Stimulated activated CD8-positive, alpha-beta memory T cell treated with anti-CD3 and anti-CD28 coated beads, Interleukin-2, amount 100 ng/mL, for 48 hours (primary cell): ENCODE data around the gene WDR43.

ENCODE experiments used
- DNase-seq, 2 donors: peaks; one replicate each; pipeline ENCODE4 v3.0.0-alpha.2; 2020; ENCODE audit warnings: low read depth in 2 of 2

Gene WDR43, protein sequence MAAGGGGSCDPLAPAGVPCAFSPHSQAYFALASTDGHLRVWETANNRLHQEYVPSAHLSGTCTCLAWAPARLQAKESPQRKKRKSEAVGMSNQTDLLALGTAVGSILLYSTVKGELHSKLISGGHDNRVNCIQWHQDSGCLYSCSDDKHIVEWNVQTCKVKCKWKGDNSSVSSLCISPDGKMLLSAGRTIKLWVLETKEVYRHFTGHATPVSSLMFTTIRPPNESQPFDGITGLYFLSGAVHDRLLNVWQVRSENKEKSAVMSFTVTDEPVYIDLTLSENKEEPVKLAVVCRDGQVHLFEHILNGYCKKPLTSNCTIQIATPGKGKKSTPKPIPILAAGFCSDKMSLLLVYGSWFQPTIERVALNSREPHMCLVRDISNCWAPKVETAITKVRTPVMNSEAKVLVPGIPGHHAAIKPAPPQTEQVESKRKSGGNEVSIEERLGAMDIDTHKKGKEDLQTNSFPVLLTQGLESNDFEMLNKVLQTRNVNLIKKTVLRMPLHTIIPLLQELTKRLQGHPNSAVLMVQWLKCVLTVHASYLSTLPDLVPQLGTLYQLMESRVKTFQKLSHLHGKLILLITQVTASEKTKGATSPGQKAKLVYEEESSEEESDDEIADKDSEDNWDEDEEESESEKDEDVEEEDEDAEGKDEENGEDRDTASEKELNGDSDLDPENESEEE

DNA sequence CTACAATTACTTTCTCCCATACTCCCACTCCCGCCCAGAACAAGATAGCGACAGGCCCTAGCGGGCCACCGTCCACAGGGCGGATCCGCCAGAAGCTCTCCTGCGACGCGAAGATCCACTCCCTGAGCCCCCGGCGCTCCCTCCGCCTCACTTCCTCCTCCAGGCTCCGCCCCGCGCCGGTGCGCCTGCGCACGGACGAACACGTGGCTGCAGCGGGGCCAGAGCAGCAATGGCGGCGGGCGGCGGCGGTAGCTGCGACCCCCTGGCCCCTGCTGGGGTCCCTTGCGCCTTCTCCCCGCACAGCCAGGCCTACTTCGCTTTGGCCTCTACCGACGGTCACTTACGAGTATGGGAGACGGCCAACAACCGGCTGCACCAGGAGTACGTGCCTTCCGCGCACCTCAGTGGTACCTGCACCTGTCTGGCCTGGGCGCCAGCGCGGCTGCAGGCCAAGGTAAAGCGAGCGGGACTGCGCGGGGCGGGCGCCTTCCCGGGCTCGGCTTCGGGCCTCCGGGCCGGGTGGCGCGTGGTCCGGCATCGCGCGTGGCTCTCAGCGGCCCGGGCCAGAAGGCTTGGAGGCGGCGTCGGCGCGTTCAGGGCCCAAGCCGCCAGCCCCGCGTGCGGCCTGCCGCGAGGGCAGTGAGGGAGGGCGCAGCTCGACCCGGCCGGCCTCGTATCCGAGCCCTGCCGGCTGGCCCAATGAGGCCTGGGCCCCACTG lies at the start of gene WDR43:
TSS of gene WDR43 (plus strand) at position 198 of the 719 bp plus-strand sequence. CDS start at position 230, 32 bp downstream.
- DNase-seq, result peak; percentile 92 to 97

DNA sequence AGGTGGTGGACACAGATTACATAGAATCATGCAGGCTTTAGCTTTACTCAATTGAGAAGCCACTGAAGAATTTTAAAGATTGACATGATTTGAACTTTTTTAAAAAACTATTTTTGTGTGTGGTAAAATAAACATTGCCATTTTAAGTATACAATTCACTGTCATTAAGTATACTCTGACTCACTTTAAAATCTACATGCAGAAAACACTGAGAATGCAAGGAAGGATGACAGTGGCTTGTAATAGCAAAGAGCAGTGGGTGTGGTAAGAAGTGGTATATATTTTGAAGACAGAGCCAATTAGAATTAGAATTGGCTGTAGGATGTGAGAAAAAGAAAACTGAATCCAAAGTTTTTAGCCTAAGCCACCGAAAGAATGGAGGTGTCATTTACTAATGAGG lies 39.3 kb upstream of the WDR43 start:
- DNase-seq, result no peak

DNA sequence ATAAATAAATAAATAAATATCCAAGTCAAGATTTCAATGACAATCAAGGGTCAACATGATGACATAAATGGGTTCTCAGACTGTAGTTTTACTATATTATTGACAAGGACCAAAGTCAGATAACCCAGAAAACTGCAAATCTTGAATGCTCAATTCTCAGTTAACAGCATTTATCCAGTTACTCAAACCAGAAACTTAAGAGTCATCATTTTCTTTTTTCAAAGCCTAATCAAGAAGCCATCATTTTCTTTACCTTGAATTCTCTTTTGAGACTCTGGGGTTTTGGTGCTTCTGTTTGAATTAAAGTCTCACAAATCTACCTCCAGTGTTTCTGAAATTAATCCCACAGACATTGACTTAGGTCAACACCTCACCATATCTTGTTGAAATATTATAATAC lies 38.5 kb upstream of the WDR43 start:
- DNase-seq, result no peak

DNA sequence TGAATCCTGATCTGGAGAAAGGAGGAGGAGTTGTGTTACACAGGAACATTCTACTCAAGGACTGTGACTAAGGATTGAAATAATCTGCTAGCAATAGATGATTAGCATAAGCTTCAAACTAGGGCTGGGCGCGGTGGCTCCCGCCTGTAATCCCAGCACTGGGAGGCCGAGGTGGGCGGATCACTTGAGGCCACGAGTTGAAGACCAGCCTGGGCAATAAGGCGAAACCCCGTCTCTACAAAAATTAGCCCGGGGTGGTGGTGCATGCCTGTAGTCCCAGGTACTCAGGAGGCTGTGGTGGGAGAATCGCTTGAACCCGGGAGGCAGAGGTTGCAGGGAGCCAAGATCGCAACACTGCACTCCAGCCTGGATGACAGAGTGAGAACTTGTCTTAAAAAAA lies 25.9 kb upstream of the WDR43 start:
- no peak for DNase-seq

DNA sequence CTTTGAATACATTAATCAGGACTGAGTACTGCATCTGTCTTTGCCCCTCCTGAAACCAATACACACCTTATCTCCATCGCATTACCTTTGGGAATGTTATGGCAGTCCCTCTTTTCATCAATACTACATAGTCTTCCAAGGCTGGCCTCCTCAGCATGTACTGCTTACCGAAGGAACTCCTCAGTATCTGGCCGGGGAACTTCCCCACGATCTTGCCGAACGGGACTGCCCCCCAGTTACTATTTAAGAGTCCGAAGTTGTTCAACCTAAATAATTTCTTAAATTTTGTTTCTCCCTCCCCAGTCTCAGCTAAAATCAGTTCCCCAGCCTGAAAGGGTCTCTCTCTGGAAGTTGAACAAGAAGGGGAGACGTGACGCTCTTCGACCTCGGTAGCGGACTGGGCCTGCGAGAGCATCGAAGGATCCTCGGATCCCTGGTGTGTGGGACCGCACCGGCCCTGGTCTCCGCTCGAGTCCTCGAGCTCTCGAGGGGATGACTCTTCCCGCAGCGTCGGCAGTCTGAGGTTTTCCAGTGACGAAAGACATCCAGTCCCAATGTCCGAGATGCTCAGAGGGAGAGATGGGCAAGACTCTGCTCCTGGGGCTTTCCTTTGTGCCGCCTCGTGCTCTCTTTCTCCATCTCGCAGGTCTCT lies 24.8 kb upstream of the WDR43 start:
- peak; percentile 8 to 16 for DNase-seq

DNA sequence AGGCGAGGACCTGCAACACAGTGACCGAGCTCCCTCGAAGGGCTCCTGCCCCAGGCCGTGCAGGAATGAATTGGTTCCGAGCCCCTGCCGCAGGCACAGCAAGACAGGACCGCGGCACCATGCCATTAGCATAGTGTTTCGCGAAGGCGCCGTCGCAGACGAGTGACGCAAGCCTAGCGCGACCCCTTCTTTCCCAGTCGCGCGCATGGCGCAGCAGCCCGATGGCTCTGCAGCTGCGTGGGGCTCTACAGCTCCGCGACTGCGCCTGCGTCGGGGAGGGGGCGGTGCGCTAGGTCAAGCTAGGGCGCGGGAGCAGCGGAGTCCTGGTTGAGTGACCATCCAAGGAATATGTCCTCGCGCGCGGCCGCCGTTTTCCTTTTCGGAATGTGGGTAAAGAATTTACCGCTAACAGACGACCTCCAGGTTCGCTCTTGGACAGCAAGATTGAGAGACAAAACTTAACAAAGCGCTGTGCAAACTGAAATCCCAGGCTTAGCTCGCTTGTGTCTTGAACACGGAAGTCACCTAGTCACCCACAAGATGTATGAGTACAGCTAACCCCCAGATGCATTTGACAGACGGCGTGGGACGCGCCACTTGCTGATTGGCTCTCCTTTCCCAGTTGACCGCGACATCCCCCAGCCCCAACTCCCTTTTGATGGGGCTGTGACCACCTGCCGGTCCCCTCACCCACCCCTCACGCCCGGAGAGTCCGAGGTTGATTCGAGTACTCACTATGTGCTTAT lies 24.1 kb upstream of the WDR43 start, which contains the start of gene TRMT61B:
TSS of gene TRMT61B (minus strand) at position 164 of the 746 bp plus-strand sequence. CDS start at position 132, 32 bp downstream.
- DNase-seq, result peak; percentile 96 to 98

DNA sequence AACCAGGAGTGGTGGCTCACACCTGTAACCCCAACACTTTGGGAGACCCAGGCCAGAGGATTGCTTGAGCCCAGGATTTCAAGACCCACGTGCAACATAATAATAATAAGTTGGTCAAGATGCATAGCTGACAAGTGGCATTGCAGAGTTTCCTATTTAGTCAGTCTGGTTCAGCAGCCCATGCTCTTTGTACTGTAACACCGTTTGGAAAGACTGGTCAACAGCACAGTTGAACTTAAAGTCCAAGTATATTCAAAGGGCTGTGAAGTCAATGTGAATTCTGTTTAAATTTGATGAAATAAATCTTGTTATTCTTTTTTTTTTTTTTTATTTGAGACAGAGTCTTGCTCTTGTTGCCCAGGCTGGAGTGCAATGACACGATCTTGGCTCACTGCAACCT lies 22.8 kb upstream of the WDR43 start:
- no peak for DNase-seq

DNA sequence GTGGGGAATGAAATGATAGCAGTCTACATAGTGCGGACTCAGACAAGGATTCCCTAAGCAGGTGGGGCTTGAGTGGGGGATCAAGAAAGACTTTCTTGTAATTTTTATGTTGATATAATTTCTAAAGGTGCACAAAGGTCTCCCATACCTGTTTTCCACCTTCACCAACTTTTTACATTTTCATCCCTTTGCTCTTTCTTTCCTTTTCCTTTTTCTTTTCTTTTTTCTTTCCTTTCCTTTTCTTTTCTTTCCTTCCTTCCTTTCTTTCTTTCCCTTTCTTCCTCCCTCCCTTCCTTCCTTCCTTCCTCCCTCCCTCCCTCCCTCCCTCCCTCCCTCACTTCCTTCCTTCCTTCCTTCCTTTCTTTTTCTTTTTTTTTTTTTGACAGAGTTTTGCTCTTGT lies 14.3 kb upstream of the WDR43 start:
- no peak for DNase-seq

DNA sequence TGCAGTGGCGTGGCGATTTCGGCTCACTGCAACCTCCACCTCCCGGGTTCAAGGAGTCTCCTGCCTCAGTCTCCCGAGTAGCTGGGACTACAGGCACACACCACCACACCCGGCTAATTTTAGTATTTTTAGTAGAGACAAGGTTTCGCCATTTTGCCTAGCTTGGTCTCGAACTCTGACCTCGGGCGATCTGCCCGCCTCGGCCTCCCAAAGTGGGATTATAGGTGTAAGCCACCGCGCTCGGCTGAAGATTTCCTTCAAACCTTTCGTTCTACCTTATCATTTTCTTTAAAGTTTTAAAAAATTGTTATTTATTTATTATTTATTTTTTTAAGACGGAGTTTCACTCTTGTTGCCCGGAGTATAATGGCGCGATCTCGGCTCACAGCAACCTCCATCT lies 979 bp upstream of the WDR43 start:
- no peak for DNase-seq

DNA sequence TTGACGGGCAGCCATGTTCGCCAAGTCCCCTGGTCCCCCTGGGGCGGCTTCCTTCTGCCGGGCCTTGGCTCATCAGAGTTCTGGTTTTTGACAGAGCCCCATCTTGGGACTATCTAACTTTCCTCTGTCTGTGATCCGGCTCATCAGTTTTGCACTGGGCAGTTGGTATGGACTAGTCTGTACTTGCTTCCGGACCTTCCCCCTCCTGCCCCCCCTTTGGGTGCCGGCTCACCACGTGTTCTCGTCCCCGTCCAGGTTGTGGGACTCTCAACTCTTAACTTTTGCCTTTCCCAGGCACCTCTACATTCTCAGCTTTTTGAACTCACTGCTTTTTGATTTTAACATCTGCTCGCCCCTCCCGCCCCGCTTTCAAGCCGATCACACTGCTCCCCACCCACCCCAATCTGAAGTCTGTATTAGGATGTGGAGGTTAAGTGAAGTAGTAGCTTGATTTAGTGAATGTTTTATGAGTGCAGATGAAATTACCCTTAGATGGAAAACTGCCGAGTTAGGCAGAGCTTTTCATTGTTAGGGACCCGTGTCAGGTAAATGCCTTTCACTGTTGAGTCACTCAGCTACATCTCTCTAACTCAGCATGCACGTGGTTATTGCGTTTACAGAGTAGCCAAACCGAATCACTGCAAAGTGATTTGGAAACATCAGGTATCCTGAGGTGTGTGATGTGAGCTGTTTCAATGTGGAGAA lies 874 bp downstream of the WDR43 start:
- DNase-seq, result peak; percentile 13 to 30

DNA sequence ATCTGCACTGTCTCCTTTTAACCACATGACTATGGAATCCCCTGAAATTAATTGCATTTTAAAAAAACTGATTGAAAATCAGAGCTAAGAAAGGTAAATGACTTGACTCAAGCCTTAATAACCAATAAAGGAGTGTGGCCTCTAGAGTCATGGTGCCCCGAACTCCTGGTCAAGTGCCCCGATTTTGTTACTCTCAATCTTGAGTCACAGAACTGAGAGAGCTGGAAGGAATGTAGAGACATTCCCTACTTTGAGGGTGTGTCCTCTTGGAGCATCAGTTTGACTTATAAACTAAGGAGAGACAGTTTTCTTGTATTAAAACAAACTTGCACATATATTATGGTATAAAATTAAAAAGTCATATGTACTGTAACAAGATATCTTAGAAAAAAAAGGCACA lies 2.4 kb downstream of the WDR43 start:
- DNase-seq, result no peak

DNA sequence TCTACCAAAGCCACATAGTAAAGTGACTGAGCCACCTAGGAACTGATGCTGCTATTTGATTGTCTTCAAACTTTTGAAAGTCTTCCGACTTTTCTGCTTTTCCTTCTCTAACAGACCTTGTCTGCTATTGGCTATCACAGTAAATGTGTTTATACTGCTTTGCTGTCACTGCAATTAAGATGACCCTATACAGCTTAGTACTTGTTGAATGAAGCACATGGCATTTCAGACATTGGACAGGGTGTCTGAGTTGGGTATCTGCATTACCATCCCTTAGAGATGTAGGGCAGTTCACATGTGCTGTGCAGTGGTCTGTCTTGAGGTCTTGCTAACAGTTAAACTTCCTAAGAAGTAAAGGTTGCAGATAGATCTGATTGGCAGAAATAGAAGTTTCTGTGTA lies 3.6 kb downstream of the WDR43 start:
- no peak for DNase-seq

DNA sequence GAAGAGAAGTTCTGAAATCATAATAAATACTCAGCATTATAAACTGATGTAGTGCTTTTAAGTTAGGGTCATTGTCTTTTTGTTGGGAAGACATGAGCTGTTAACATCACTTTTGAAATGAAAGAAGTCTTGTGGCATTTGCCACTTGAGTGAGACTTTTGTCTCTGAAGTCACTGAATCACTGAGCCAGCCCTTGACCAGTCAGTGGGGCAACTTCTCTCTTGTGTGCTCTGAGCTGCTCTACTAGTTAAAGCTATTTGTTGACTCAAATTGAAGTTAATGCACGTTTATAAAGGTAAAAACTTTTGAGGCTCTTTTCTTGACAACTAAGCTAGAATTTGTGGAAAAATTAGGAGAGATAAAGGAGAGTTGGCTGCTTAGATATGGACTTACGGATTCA lies 6.7 kb downstream of the WDR43 start:
- no peak for DNase-seq

DNA sequence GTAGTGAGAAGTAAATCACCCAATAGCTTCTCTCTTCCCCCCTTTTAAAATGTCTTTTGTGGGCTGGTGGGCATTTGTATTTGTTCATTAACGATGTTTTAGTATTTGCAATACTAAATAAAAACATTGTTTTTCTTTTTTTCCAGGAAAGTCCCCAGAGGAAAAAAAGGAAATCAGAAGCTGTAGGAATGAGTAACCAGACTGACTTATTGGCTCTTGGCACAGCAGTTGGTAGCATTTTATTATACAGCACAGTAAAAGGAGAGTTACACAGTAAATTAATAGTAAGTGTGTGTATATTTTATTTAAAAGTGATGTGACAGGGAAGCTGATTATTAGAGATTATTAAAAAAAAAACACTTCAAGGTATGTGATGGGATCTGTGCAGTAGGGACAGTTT lies 7.4 kb downstream of the WDR43 start:
- no peak for DNase-seq

DNA sequence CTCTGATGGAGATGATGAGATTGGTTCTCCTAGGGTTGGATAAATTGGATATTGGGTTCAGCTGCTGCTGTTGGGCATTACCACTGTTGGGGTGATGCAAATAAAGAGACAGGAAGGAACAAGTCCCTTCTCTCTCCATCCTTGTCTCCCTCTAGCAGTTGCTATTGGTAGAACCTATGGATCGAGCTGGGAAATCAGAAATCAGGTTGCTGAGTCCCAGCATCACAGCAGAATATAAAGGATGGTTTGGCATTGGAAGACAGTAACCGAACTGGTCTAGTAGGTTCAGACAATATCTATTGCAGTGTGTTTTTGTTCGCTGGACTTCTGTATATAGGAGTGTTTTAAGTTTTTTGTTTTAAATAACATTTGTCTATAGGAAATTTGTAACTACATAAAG lies 8.1 kb downstream of the WDR43 start:
- no peak for DNase-seq

DNA sequence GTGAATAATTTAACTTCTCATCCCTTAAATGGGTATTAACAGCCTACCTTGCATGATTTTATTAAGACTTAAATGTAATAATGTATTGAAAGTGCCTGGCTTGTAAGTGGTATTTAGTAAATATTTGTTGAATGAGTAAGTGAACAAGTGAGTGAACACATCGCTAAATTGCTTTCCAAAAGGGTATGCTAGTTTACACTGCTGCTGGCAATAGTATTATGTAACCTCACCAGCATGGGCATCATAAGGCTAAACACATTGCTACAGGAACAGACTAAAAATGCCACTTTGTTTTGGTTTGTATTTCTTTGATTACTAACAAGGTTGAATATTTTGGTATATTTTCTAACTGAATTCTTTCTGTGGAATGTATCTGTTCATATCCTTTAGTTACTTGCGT lies 9.8 kb downstream of the WDR43 start:
- no peak for DNase-seq

DNA sequence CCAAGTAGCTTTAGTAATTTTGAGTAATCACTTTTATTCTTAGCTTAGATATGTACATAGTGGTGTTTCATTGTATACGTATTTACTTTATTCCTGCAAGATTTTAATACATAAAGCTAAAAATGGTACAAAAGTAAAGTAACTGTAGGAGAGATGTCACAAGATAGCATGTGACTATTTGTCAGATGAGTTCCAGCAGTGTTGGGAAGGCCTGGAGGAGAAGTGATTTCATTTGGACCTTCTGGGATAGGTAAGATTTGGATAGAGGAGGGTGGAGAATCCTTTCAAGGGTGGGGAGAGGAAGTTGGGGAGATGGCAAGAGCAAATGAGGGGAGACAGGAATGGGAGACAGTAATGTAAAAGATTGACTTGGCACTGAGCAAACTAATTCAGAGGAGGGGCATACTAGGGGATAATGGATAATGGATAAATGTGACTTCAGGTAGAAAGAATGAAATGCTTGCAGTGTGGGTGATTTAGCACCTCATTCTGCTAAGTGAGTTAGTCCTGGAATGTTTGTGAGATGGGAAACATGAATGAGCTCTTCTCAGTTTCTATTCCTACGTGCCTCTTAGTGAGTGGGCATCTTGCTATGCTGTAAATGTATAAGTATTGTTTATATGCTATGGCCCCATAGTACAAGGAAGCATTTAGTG lies 10.5 kb downstream of the WDR43 start:
- no peak for DNase-seq

DNA sequence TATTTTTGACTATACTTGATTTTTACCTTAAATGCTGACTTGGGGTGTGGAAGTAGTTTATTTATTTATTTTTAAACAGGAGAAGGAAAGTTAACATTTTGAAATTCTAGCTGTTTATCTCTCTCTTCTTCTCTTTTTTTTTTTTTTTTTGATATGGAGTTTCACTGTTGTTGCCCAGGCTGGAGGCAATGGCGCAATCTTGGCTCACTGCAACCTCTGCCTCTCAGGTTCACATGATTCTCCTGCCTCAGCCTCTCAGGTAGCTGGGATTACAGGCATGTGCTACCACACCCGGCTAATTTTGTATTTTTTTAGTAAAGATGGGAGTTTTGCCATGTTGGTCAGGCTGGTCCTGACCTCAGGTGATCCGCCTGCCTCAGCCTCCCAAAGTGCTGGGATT lies 11.1 kb downstream of the WDR43 start:
- no peak for DNase-seq

DNA sequence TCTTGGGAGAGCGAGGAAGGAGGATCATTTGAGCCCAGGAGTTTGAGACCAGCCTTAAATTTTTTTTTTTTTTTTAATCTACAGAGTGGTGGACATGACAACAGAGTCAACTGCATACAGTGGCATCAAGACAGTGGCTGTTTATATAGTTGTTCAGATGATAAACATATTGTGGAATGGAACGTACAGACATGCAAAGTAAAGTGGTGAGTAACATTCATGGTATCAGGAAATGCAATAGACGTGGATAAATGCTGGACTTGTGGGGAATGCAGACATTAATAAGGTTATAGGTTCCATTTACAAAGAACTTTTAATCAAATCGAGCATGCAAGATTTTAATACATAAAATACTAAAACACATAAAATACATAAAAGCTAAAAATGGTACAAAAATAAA lies 11.9 kb downstream of the WDR43 start:
- DNase-seq, result no peak

DNA sequence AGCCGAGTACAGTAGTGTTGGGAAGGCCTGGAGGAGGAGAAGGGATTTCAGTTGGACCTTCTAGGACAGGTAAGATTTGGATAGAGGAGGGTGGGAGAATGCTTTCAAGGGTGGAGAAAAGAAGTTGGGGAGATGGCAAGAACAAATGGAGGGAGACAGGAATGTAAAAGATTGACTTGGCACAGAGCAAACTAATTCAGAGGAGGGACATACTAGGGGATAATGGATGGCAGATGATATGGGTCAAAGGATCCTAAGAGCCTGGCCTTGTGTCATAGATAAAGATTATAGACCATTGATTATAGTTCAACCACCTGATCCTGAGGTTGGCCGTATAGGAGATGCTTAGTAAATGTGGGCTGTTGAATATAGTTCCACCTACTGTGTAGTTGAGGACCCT lies 12.4 kb downstream of the WDR43 start:
- DNase-seq, result no peak
